GM19351 (cell line): ENCODE measurements around the gene GLT8D1.
"Not testable (repeated sequence)": the region's sequence is repeated elsewhere in the genome, so short reads cannot be mapped to it uniquely, and the experiment has no call there.

Experiments
- ATAC-seq: cut with Tn5 transposase; IDR thresholded peaks from one replicate; pipeline ENCODE4 v1.9.1; 2021; ENCODE audit warnings: mild to moderate bottlenecking, moderate library complexity; ENCODE audit not compliant: unreplicated experiment

The GLT8D1 gene

GRCh38 chr3:52681596-52681995 is 24.0 kb downstream of the GLT8D1 start:
- ATAC-seq, result no peak

GRCh38 chr3:52679811-52680210 is 25.8 kb downstream of the GLT8D1 start:
- no peak for ATAC-seq

- no peak for ATAC-seq
These were observed 26.4 kb downstream of the GLT8D1 start for GRCh38 chr3:52679199-52679538.

GRCh38 chr3:52678265-52679198 is 27.1 kb downstream of the GLT8D1 start:
- no peak for ATAC-seq

- ATAC-seq, result not testable (repeated sequence)
These were observed 29.4 kb downstream of the GLT8D1 start for GRCh38 chr3:52676201-52676600.

- no peak for ATAC-seq
These were observed 33.9 kb downstream of the GLT8D1 start for GRCh38 chr3:52671676-52672075.

GRCh38 chr3:52670621-52671521 is 34.7 kb downstream of the GLT8D1 start:
- peak; percentile 92 for ATAC-seq

GRCh38 chr3:52663098-52663497 is 42.5 kb downstream of the GLT8D1 start:
- ATAC-seq, result no peak

GRCh38 chr3:52660046-52660445 is 45.5 kb downstream of the GLT8D1 start:
- no peak for ATAC-seq

- ATAC-seq, result no peak
These were observed 49.7 kb downstream of the GLT8D1 start for GRCh38 chr3:52655895-52656294.

GRCh38 chr3:52651592-52651991 is 54.0 kb downstream of the GLT8D1 start:
- no peak for ATAC-seq

GRCh38 chr3:52650439-52650838 is 55.2 kb downstream of the GLT8D1 start:
- no peak for ATAC-seq

GRCh38 chr3:52649461-52650210 is 56.0 kb downstream of the GLT8D1 start:
- no peak for ATAC-seq

GRCh38 chr3:52645549-52645948 is 60.0 kb downstream of the GLT8D1 start:
- ATAC-seq, result no peak
